KOPT-K1 (cell line): Measurements from ENCODE around the gene ULK2.
"Not testable (repeated sequence)": the region's sequence is repeated elsewhere in the genome, so short reads cannot be mapped to it uniquely, and the experiment has no call there.

Source experiments
- H3K27ac ChIP-seq: fragments of 200-600 bp; sonication (generic); 2 replicates; pipeline ENCODE4 v1.5.1; 2016; ENCODE audit warnings: antibody characterized with exemption, mild to moderate bottlenecking, low read depth, low read length; ENCODE audit not compliant: poor library complexity, severe bottlenecking
- H3K36me3 ChIP-seq: fragments of 200-600 bp; sonication (generic); 2 replicates; pipeline ENCODE4 v1.5.1; 2017; ENCODE audit warnings: antibody characterized with exemption, mild to moderate bottlenecking, low read length, moderate library complexity; ENCODE audit not compliant: insufficient read depth
- H3K9me3 ChIP-seq: fragments of 200-600 bp; sonication (generic); 2 replicates; pipeline ENCODE4 v1.5.1; 2017; ENCODE audit warnings: antibody characterized with exemption, low read length, mild to moderate bottlenecking; ENCODE audit not compliant: insufficient read depth, poor library complexity, severe bottlenecking

ULK2 gene

GRCh38 chr17:19880393-19880792, 12.7 kb upstream of the ULK2 start:
- Histone ChIP-seq H3K9me3 (no peaks in the 10 kb centered on the region), H3K36me3 (no peaks in the 10 kb centered on the region), H3K27ac (no peak overlapping the region)

- Histone ChIP-seq H3K9me3 (no peaks in the 10 kb centered on the region), H3K36me3 (no peaks in the 10 kb centered on the region), H3K27ac (peak overlapping the region; percentile 49)
Observed at GRCh38 chr17:19877364-19877945, 9.7 kb upstream of the ULK2 start.

GRCh38 chr17:19876529-19877161, 8.9 kb upstream of the ULK2 start:
- H3K9me3 ChIP-seq, result no peaks in the 10 kb centered on the region
- H3K27ac ChIP-seq, result peak overlapping the region; percentile 49
- no peaks in the 10 kb centered on the region for H3K36me3 ChIP-seq

GRCh38 chr17:19874256-19874655, 6.5 kb upstream of the ULK2 start:
- Histone ChIP-seq H3K9me3 (no peaks in the 10 kb centered on the region), H3K27ac (no peak overlapping the region), H3K36me3 (no peaks in the 10 kb centered on the region)

GRCh38 chr17:19873346-19873745, 5.6 kb upstream of the ULK2 start:
- Histone ChIP-seq H3K36me3 (no peaks in the 10 kb centered on the region), H3K9me3 (peaks cover 5% of the 10 kb centered on the region), H3K27ac (no peak overlapping the region)

GRCh38 chr17:19868079-19868395, 301 bp upstream of the ULK2 start:
- Histone ChIP-seq H3K36me3 (no peaks in the 10 kb centered on the region), H3K9me3 (peaks cover 17% of the 10 kb centered on the region), H3K27ac (no peak overlapping the region)

GRCh38 chr17:19867079-19867328, 732 bp downstream of the ULK2 start:
- Histone ChIP-seq H3K9me3 (peaks cover 17% of the 10 kb centered on the region), H3K36me3 (no peaks in the 10 kb centered on the region), H3K27ac (no peak overlapping the region)

- Histone ChIP-seq H3K36me3 (no peaks in the 10 kb centered on the region), H3K9me3 (peaks cover 17% of the 10 kb centered on the region)
Observed at GRCh38 chr17:19865021-19865420, 2.7 kb downstream of the ULK2 start.

GRCh38 chr17:19860647-19861177, 7.0 kb downstream of the ULK2 start:
- H3K36me3 ChIP-seq, H3K27ac ChIP-seq, H3K9me3 ChIP-seq: not testable (repeated sequence)

More at GRCh38 chr17:19865021-19865420, 2.7 kb downstream of the ULK2 start:
- no peak overlapping the region for H3K27ac ChIP-seq

- Histone ChIP-seq H3K27ac (no peak overlapping the region), H3K9me3 (no peaks in the 10 kb centered on the region), H3K36me3 (no peaks in the 10 kb centered on the region)
Observed at GRCh38 chr17:19857640-19858039, 10.1 kb downstream of the ULK2 start.

- Histone ChIP-seq H3K36me3 (no peaks in the 10 kb centered on the region), H3K27ac (no peak overlapping the region), H3K9me3 (no peaks in the 10 kb centered on the region)
Observed at GRCh38 chr17:19833914-19834313, 33.8 kb downstream of the ULK2 start.

GRCh38 chr17:19830061-19830460, 37.7 kb downstream of the ULK2 start:
- H3K36me3 ChIP-seq, result no peaks in the 10 kb centered on the region

GRCh38 chr17:19812407-19812806, 55.3 kb downstream of the ULK2 start:
- no peaks in the 10 kb centered on the region for H3K9me3 ChIP-seq
- no peaks in the 10 kb centered on the region for H3K36me3 ChIP-seq
- H3K27ac ChIP-seq, result no peak overlapping the region

More at GRCh38 chr17:19830061-19830460, 37.7 kb downstream of the ULK2 start:
- no peak overlapping the region for H3K27ac ChIP-seq
- no peaks in the 10 kb centered on the region for H3K9me3 ChIP-seq

GRCh38 chr17:19805006-19805405, 62.7 kb downstream of the ULK2 start:
- Histone ChIP-seq H3K27ac (no peak overlapping the region), H3K9me3 (no peaks in the 10 kb centered on the region), H3K36me3 (no peaks in the 10 kb centered on the region)

- Histone ChIP-seq H3K9me3 (peaks cover 21% of the 10 kb centered on the region), H3K36me3 (no peaks in the 10 kb centered on the region), H3K27ac (no peak overlapping the region)
Observed at GRCh38 chr17:19800571-19800970, 67.2 kb downstream of the ULK2 start.

- Histone ChIP-seq H3K27ac (no peak overlapping the region), H3K36me3 (no peaks in the 10 kb centered on the region)
Observed at GRCh38 chr17:19799796-19800195, 67.9 kb downstream of the ULK2 start.

More at GRCh38 chr17:19799796-19800195, 67.9 kb downstream of the ULK2 start:
- H3K9me3 ChIP-seq, result peaks cover 24% of the 10 kb centered on the region
